HFFc6 (cell line): ENCODE data around the gene HMCN1. TPM values are rescaled to one million over a fixed set of nuclear protein-coding genes. Genes with fewer than 3 reads are reported as not detected.

Source experiments
- DNase-seq: peaks from one replicate; pipeline ENCODE4 v3.0.0-alpha.2; 2018
- H3K27ac Mint-ChIP-seq: 2 replicates; pipeline ENCODE4 v1.8.0; 2020; ENCODE audit warnings: mild to moderate bottlenecking, mixed read lengths
- H3K27me3 Mint-ChIP-seq: 2 replicates; pipeline ENCODE4 v1.8.0; 2021; ENCODE audit warnings: mild to moderate bottlenecking, moderate library complexity, mixed read lengths; ENCODE audit not compliant: insufficient read depth
- H3K36me3 Mint-ChIP-seq: 2 replicates; pipeline ENCODE4 v1.8.0; 2021; ENCODE audit warnings: low read depth, mixed read lengths
- H3K4me1 Mint-ChIP-seq: 2 replicates; pipeline ENCODE4 v1.8.0; 2020; ENCODE audit warnings: low read depth, mixed read lengths
- H3K4me3 Mint-ChIP-seq: 2 replicates; pipeline ENCODE4 v1.8.0; 2020; ENCODE audit warnings: mild to moderate bottlenecking, moderate library complexity, mixed read lengths
- H3K9me3 Mint-ChIP-seq: 2 replicates; pipeline ENCODE4 v1.8.0; 2020; ENCODE audit warnings: mild to moderate bottlenecking, mixed read lengths
- total RNA-seq, 6 experiments: library from RNA; stranded (reverse); fragmentation: NEBNext Ultra II Directional; extraction: Animal tissue kit (Norgen Biotek cat#: 25700); gene quantifications; 2 replicates in 1 of 6; 3 replicates in 5 of 6; pipeline ENCODE4 v1.2.3, GENCODE V29; 2021
- TF ChIP-seq, protein P1 (sequence below): fragments of 200-600 bp; sonication (generic); IDR thresholded peaks from 2 replicates; pipeline ENCODE4 v1.5.0; 2021; ENCODE audit warnings: antibody characterized with exemption, mild to moderate bottlenecking

Gene HMCN1
- total RNA-seq, 6 experiments from 2014 or later = 1.2 to 1.8 (median 1.5) TPM

DNA sequence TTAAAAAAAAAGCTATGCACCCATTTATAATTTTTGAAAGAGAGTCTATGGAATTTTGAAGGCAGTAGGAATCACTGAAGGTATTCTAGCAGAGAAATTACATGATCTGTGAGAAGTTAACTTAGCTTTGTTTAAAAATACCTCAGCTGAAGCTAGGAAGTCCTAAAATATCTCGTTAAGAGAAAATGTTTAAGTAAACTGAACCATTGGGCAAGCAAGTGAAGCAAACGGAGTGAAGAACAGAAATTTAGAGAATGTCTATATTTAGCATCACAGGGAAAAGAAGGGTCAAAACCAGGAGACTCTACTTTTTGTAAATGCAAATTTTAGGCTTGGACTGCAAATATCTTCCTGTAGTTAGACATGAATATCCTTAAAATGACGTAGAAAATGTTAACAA lies 230.8 kb downstream of the HMCN1 start:
- 0 out of 2 replicates have a peak overlapping the region, but pooled peaks have one; percentile 2 for H3K27ac Mint-ChIP-seq
- no peaks in the 10 kb centered on the region for H3K27me3 Mint-ChIP-seq
- no peaks in the 10 kb centered on the region for H3K36me3 Mint-ChIP-seq
- no peak for DNase-seq
- H3K4me1 Mint-ChIP-seq = peaks cover 57% of the 10 kb centered on the region
- no peaks in the 10 kb centered on the region for H3K9me3 Mint-ChIP-seq
- no peak overlapping the region for H3K4me3 Mint-ChIP-seq
- TF ChIP-seq, protein P1, sequence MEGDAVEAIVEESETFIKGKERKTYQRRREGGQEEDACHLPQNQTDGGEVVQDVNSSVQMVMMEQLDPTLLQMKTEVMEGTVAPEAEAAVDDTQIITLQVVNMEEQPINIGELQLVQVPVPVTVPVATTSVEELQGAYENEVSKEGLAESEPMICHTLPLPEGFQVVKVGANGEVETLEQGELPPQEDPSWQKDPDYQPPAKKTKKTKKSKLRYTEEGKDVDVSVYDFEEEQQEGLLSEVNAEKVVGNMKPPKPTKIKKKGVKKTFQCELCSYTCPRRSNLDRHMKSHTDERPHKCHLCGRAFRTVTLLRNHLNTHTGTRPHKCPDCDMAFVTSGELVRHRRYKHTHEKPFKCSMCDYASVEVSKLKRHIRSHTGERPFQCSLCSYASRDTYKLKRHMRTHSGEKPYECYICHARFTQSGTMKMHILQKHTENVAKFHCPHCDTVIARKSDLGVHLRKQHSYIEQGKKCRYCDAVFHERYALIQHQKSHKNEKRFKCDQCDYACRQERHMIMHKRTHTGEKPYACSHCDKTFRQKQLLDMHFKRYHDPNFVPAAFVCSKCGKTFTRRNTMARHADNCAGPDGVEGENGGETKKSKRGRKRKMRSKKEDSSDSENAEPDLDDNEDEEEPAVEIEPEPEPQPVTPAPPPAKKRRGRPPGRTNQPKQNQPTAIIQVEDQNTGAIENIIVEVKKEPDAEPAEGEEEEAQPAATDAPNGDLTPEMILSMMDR = no peak

DNA sequence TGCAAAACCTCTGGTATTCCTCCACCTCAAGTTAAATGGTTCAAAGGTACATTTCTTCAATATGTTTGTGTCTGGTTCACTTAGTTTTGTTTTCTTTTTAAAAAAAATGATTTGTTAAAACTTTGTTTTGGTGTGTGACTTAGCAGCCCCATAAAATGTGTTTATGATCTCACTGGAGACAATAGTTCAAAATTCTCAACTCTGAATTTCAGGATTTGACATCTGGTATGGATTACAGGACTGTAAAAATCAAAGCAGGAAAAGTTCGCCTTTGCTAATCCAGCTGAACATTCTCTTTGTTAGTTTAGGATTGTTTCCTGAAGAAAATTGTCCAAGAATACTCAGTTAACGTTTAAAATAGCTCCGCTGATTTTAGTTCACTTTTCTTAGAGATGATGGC lies 231.7 kb downstream of the HMCN1 start:
- no peaks in the 10 kb centered on the region for H3K36me3 Mint-ChIP-seq

DNA sequence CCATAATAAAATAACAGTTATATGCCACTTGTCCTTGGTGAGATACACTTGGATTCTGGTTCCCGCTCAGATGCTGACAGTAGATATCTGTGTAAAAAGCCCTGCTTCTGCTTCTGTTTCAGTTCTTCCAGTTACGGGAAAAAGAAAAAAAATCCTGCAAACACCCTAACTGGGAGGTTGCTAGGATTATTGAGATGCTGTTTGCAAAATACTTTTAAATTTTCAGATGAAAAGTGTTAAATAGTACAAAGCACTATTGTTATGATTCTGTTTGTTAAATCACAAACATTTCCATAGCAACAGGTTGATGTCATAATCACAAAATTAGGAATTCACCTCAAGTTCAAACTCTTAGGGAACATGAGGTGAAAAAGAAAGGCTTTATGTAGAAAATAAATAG lies 232.3 kb downstream of the HMCN1 start:
- Mint-ChIP-seq H3K36me3 (no peaks in the 10 kb centered on the region), H3K27me3 (no peaks in the 10 kb centered on the region), H3K4me1 (peaks cover 56% of the 10 kb centered on the region), H3K4me3 (no peak overlapping the region), H3K27ac (no peak overlapping the region), H3K9me3 (no peaks in the 10 kb centered on the region)
- DNase-seq = no peak
- TF ChIP-seq, protein P1 = no peak

More for the DNA sequence above, 231.7 kb downstream of the HMCN1 start:
- peak; percentile 9 for DNase-seq
- Mint-ChIP-seq H3K4me1 (peaks cover 56% of the 10 kb centered on the region), H3K27ac (no peak overlapping the region), H3K9me3 (no peaks in the 10 kb centered on the region), H3K27me3 (no peaks in the 10 kb centered on the region), H3K4me3 (no peak overlapping the region)
- TF ChIP-seq, protein P1 = no peak

DNA sequence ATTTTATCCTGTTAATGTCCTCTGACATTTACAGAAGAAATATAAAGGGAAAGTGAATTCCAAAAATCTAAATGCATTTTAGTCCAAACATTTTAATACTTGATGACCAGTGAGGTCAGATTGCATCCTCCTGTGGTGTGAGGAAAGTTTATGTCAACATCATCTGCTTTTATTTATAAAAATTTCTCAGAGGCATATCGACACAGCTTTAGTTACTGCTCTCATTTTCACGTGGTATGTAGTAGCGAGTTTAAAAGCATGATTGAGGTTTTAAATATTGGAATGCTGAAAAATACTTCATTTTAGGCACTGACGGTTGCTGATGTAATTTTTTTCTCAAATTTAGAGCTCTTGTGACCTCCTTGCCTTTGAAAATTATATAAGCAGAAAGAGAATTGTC lies 234.8 kb downstream of the HMCN1 start:
- Mint-ChIP-seq H3K4me1 (peaks cover 74% of the 10 kb centered on the region), H3K27ac (peak overlapping the region; percentile 0), H3K4me3 (peak overlapping the region; percentile 16)

DNA sequence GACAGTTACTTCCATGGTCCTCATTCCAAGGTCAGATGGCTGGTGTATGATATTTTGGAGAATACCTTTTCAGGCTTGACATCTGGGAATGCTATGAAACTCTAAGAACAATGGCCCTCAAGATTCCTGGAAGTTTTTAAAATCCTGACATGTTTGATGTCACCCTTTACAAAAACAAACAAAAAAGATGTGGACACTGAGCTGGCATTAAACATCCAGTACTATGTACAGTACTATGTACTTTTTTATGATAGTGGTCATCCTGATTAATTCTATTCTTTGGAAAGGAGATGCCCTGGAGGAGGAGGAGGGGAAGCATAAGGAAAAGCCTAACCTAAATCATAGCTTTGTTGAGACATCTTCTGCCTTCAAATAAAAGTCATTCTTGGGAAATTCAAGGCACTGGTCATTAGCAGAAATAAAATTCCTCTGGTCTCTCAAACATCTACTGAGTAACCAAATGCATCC lies 235.4 kb downstream of the HMCN1 start:
- H3K36me3 Mint-ChIP-seq = no peaks in the 10 kb centered on the region
- H3K4me3 Mint-ChIP-seq = peak overlapping the region; percentile 16
- no peaks in the 10 kb centered on the region for H3K27me3 Mint-ChIP-seq
- peak; percentile 12 for DNase-seq
- TF ChIP-seq, protein P1 = no peak
- H3K27ac Mint-ChIP-seq = peak overlapping the region; percentile 0
- peaks cover 75% of the 10 kb centered on the region for H3K4me1 Mint-ChIP-seq
- H3K9me3 Mint-ChIP-seq = no peaks in the 10 kb centered on the region

More for the DNA sequence above, 234.8 kb downstream of the HMCN1 start:
- H3K9me3 Mint-ChIP-seq = no peaks in the 10 kb centered on the region
- peak; percentile 31 for DNase-seq
- TF ChIP-seq, protein P1 = no peak
- no peaks in the 10 kb centered on the region for H3K27me3 Mint-ChIP-seq
- H3K36me3 Mint-ChIP-seq = no peaks in the 10 kb centered on the region

DNA sequence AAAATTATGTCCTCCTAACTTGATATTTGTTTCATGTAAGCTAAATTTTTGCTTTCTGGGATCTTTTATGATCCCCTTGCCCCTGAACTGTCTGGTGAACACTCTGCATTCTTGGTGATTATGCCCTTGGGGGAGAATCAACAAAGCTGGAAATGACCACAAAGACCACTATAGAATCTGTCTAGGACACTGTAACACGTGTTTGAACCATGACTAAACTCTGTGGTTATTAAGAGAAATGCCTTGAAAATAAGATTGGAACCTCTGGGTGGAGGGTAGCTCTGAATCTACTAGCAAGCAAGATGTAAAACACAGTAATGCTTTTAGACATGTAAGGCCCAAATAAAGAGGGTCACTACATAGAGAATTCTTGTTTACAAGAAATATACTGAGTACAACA lies 237.5 kb downstream of the HMCN1 start:
- Mint-ChIP-seq H3K36me3 (peaks cover 6% of the 10 kb centered on the region), H3K9me3 (no peaks in the 10 kb centered on the region), H3K4me1 (peaks cover 64% of the 10 kb centered on the region), H3K4me3 (peak overlapping the region; percentile 12), H3K27ac (peak overlapping the region; percentile 14), H3K27me3 (no peaks in the 10 kb centered on the region)
- TF ChIP-seq, protein P1 = no peak
- peak; percentile 77 for DNase-seq
